Common myeloid progenitor, CD34-positive (primary cell): ENCODE measurements around the gene ENTPD2.
"Not testable (repeated sequence)": the region's sequence is repeated elsewhere in the genome, so short reads cannot be mapped to it uniquely, and the experiment has no call there.

Source experiments
- CTCF ChIA-PET: fragments of 350-600 bp; sonication (Branson Sonifier 250); formaldehyde crosslinking; loops from one replicate; lab custom pipeline; 2021; ENCODE audit warnings: antibody characterized with exemption; lab: Charles Lee
- POLR2A ChIA-PET: fragments of 350-600 bp; sonication (Branson Sonifier 250); formaldehyde crosslinking; loops from one replicate; lab custom pipeline; 2021; ENCODE audit warnings: antibody characterized with exemption; lab: Charles Lee
- DNase-seq, 3 donors: peaks; one replicate each; pipeline versions ENCODE4 v3.0.0 to v3.0.0-alpha.2; 2013
- H3K27ac ChIP-seq, 2 experiments: 1 replicate in 1 of 2; 2 replicates in 1 of 2; pipeline ENCODE4 v1.7.0; 2013; ENCODE audit warnings: inconsistent platforms in 2 of 2, low read length in 2 of 2, mild to moderate bottlenecking in 2 of 2, low read depth in 1 of 2, moderate library complexity in 1 of 2; ENCODE audit not compliant: severe bottlenecking in 2 of 2, insufficient read depth in 1 of 2, poor library complexity in 1 of 2
- H3K27me3 ChIP-seq, 5 experiments: replicated peaks in 2 of 5; 1 replicate in 3 of 5; 2 replicates in 2 of 5; pipeline versions ENCODE4 v1.6.1 to v1.7.0; 2013; ENCODE audit warnings: low read length in 4 of 5, mild to moderate bottlenecking in 2 of 5, moderate library complexity in 2 of 5, inconsistent platforms in 1 of 5; ENCODE audit not compliant: insufficient read depth in 5 of 5, control insufficient read depth in 4 of 5
- H3K36me3 ChIP-seq, 4 experiments: 1 replicate in 2 of 4; 2 replicates in 2 of 4; pipeline versions ENCODE4 v1.6.1 to v1.7.0; 2013; ENCODE audit warnings: low read length in 3 of 4, control low read depth in 1 of 4, mild to moderate bottlenecking in 1 of 4; ENCODE audit not compliant: control insufficient read depth in 4 of 4, insufficient read depth in 4 of 4
- H3K4me1 ChIP-seq, 4 experiments: 1 replicate in 3 of 4; 2 replicates in 1 of 4; pipeline versions ENCODE4 v1.6.1 to v1.7.1; 2013; ENCODE audit warnings: low read length in 3 of 4, mild to moderate bottlenecking in 3 of 4, control low read depth in 1 of 4, inconsistent platforms in 1 of 4, moderate library complexity in 1 of 4; ENCODE audit not compliant: control insufficient read depth in 4 of 4, insufficient read depth in 4 of 4; ENCODE audit errors: control extremely low read depth in 1 of 4
- H3K4me3 ChIP-seq, 7 experiments: 1 replicate in 4 of 7; 2 replicates in 3 of 7; pipeline versions ENCODE4 v1.5.1 to v1.7.0; 2013; ENCODE audit warnings: mild to moderate bottlenecking in 7 of 7, low read length in 6 of 7, moderate library complexity in 6 of 7, inconsistent platforms in 2 of 7, low read depth in 2 of 7, control low read depth in 1 of 7; ENCODE audit not compliant: insufficient read depth in 4 of 7, control insufficient read depth in 1 of 7; ENCODE audit errors: extremely low read depth in 1 of 7
- H3K9me3 ChIP-seq, 5 experiments: 1 replicate in 4 of 5; 2 replicates in 1 of 5; pipeline versions ENCODE4 v1.6.1 to v1.7.1; 2013; ENCODE audit warnings: low read length in 4 of 5, mild to moderate bottlenecking in 2 of 5, inconsistent platforms in 1 of 5, low read depth in 1 of 5, moderate library complexity in 1 of 5; ENCODE audit not compliant: control insufficient read depth in 4 of 5, insufficient read depth in 2 of 5; ENCODE audit errors: control extremely low read depth in 1 of 5
- WGBS: methylation state at CpG from one replicate; pipeline ENCODE4 v1.1.5; 2013; ENCODE audit not compliant: insufficient coverage; 5-methylcytosine and 5-hydroxymethylcytosine counted together

Gene ENTPD2

DNA sequence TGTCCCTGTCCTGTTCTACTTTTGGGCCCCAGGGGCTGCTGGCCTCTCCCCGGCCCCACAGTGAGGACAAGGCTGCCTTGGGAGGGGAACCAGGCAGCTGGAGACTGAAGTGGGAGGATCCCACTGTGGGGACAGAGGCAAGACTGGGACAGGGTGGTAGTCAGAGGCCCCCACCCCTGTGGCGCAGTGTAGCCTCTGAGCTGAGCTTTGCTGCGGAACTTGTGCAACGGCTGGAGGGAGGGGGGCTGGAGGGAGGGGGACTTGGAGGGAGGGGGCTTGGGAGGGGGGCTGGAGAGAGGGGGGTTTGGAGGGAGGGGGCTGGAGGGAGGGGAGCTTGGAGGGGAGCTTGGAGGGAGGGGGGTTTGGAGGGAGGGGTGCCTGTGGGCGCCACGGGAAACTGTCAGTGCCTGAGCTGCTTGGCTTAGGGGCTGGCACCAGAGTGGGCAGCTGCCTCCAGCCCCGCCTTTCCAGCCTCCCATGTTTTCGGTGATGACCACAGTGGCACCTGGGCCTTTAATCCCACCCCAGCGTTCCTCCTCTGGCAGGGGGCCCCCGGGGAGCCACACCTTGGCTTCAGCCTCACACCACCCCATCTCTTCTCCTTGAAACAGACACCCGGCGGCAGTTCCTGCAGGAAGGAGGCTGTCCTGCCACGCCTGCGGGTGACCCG lies 19.7 kb downstream of the ENTPD2 start:
- Histone ChIP-seq H3K27me3 (no peaks in the 10 kb centered on the region), H3K4me3 (peak overlapping the region in 5 of 7 experiments; percentile 30 to 83 (median 73)), H3K4me1 (peaks cover 0 to 66% (median 64%) of the 10 kb centered on the region in 4 experiments), H3K27ac (peak overlapping the region in 1 of 2 experiments; percentile 87), H3K9me3 (no peaks in the 10 kb centered on the region), H3K36me3 (peaks cover 0 to 21% (median 13%) of the 10 kb centered on the region in 4 experiments)
- ChIA-PET CTCF (interaction anchor here (0.8 to 8.5 kb wide), 28 partner anchors 10 to 247 kb away, joined by 3 to 109 read pairs (median 6); partner anchors contain the start of genes ABCA2, C8G, CLIC3 and FBXW5), POLR2A (interaction anchor here (0.7 to 1.5 kb wide), 2 partner anchors 12 to 59 kb away, joined by 4 read pairs; partner anchors contain the start of gene NPDC1)
- 0% methylated on average over 10 of the region's 15 CpGs for WGBS
- DNase-seq, result peak; percentile 78 to 91 (median 89)

DNA sequence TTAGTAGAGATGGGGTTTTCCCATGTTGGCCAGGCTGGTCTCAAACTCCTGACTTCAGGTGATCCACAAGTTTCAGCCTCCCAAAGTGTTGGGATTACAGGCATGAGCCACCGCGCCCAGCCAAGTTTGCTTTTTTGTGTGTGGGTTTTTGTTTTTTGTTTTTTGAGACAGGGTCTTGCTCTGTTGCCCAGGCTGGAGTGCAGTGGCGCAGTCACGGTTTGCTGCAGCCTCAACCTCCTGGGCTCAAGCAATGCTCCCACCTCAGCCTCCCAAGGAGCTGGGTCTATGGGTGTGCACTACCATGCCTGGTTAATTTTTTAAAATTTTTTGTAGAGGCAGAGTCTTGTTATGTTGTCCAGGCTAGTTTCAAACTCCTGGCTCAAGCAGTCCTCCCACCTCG lies 20.4 kb downstream of the ENTPD2 start:
- POLR2A ChIA-PET, H3K9me3 ChIP-seq, H3K27me3 ChIP-seq: not testable (repeated sequence)
- Histone ChIP-seq H3K27ac (peak overlapping the region in 1 of 2 experiments; percentile 87), H3K4me1 (peaks cover 0 to 73% (median 71%) of the 10 kb centered on the region in 4 experiments), H3K4me3 (peak overlapping the region in 6 of 7 experiments; percentile 2 to 83 (median 66)), H3K36me3 (peaks cover 0 to 14% (median 8%) of the 10 kb centered on the region in 4 experiments)
- WGBS, result 100% methylated on average over 3 of the region's 5 CpGs
- DNase-seq, result peak in 1 of 3 donors; percentile 37
- CTCF ChIA-PET, result interaction anchor here (1.6 to 8.5 kb wide), 5 partner anchors 9 to 87 kb away, joined by 4 to 109 read pairs (median 28); partner anchors contain the start of genes ABCA2, C8G, FBXW5 and NPDC1

DNA sequence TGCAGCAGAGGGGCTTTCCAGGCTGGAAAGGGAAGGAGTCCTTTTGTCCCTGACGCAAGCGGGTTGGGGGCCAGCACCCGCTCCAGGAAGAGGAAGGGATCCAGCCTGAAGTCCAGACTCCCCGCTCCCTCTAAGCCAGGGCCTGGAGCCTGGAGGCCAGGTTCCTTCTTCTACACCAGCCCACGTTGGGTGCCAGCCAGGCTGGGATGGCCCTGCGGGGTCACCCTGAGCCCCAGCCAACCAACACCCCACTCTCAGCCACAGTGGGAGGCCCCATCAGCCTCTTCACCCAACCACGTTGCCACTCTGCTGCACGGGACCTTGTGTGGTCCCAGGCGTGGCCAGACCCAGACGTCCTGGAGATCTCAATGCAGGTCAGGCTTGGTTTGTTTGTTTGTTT lies 21.0 kb downstream of the ENTPD2 start:
- WGBS, result 31% methylated on average over 6 of the region's 10 CpGs
- peaks cover 0 to 14% (median 7%) of the 10 kb centered on the region in 4 experiments for H3K36me3 ChIP-seq
- H3K9me3 ChIP-seq, result no peaks in the 10 kb centered on the region
- DNase-seq, result peak; percentile 61 to 86 (median 86)
- peaks cover 0 to 75% (median 73%) of the 10 kb centered on the region in 4 experiments for H3K4me1 ChIP-seq
- no peaks in the 10 kb centered on the region for H3K27me3 ChIP-seq
- ChIA-PET CTCF (interaction anchor here (1.0 to 4.3 kb wide), 3 partner anchors 27 to 191 kb away, joined by 3 to 34 read pairs (median 5); partner anchors contain the start of gene AJM1), POLR2A (no interaction called here)
- peak overlapping the region; percentile 2 to 83 (median 49) for H3K4me3 ChIP-seq
- peak overlapping the region; percentile 44 to 87 for H3K27ac ChIP-seq

DNA sequence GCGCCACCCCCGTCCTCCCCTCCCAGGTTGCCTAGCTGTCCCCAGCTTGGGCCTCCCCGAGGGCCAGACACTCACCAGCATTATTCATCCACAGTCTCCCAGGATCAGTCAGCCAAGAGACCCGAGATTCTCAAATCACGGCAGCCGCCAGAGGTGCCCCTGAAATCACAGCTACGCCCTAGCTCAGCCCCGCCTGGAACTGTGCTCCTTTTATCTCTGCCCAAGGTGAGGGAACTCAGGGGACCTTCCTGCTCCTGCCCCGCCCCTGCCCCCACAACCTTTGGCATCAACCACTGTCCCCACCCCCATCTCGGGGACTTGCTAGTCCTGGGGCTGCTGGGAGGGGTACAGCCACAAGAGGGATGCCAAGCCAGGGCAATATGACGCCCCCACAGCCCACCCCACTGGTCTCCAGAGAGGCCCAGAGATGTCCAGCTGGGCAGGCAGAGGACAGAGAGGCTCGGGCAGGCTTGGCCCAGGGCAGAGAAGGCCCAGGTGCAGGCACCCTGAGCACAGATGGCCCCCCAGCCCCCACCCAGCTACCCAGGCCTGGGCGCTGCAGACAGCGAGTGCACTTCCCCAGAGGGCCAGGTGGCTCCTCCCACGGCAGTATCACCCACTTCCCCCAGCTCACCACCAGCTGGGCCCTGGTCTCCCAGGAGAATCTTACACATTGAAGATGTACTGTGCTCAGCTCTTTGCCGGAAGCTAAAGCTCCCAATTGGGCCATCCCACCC lies 21.8 kb downstream of the ENTPD2 start, which contains the start of gene FUT7:
Gene FUT7 (minus strand): TSS at position 185 of the 737 bp plus-strand sequence. CDS start 97 bp downstream, at position 88.
- Histone ChIP-seq H3K36me3 (peaks cover 0 to 11% (median 2%) of the 10 kb centered on the region in 4 experiments), H3K27ac (peak within 1 kb of the TSS; percentile 86 to 87), H3K9me3 (no peaks in the 10 kb centered on the region), H3K27me3 (no peaks in the 10 kb centered on the region), H3K4me1 (peaks cover 0 to 81% (median 78%) of the 10 kb centered on the region in 4 experiments), H3K4me3 (peak within 1 kb of the TSS in 6 of 7 experiments; percentile 24 to 83 (median 64))
- POLR2A ChIA-PET, result no interaction called here
- DNase-seq, result peak in 2 of 3 donors; percentile 73 to 76
- CTCF ChIA-PET, result interaction anchor here (1.0 to 4.3 kb wide), 3 partner anchors 28 to 190 kb away, joined by 3 to 34 read pairs (median 5); partner anchors contain the start of gene AJM1
- 43% methylated on average over 11 of the region's 16 CpGs for whole genome bisulfite sequencing

DNA sequence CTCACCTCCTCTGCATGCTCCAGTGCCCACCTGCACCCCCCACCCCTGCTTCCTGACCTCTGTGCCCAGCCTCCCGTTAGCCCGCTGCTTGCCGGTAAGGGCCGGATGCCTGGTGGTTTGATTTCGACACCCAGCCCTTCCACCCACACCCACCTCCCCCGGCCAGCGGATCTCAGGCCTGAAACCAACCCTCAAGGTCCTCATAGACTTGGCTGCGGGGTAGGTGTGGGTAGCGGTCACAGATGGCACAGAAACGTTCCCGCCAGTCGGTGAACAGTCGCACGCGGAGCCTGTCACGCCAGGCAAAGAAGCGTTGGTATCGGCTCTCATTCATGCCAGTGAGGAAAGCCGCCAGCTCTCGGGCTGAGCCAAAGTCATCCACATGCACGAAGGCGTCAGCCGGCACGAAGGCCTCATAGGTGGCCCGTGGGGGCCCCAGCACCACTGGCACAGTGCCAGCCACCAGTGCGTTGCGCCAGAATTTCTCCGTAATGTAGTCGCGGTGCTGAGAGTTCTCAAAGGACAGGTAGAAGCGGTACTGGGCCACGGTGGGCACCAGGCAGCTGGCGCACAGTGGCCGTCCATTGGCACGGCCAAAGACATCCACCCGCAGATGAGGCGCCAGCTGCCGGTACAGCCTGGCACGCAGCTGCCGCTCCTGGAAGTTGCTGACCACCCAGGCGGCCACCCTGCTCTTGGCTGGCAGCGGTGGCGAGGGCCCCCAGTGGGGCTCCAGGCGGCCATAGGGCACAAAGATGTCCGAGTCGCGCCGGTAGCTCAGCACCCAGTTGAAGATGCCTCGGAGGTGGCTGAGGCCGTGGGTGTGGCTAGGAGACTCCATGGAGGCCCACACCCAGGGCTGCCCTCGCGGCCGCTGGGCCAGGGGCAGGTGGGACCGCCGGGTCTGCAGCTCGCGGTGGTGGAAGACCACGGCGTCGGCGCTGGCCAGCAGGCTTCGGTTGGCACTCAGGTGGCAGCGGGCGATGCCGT lies 23.0 kb downstream of the ENTPD2 start:
- ChIA-PET POLR2A (no interaction called here), CTCF (interaction anchor here (0.5 to 4.3 kb wide), 11 partner anchors 14 to 172 kb away, joined by 3 to 34 read pairs (median 7); partner anchors contain the start of gene NPDC1)
- WGBS, result 52% methylated on average over 65 of the region's 65 CpGs
- Histone ChIP-seq H3K27ac (peak overlapping the region; percentile 86 to 87), H3K4me1 (peaks cover 0 to 91% (median 89%) of the 10 kb centered on the region in 4 experiments), H3K9me3 (no peaks in the 10 kb centered on the region), H3K36me3 (peaks cover 0 to 11% (median 2%) of the 10 kb centered on the region in 4 experiments), H3K4me3 (peak overlapping the region in 5 of 7 experiments; percentile 54 to 83 (median 73)), H3K27me3 (no peaks in the 10 kb centered on the region)
- DNase-seq, result peak; percentile 89 to 97 (median 96)
